Body of pancreas (tissue), 4 donors: ENCODE measurements around the gene TBC1D9. TPM values are rescaled to one million over a fixed set of nuclear protein-coding genes. Genes with fewer than 3 reads are reported as not detected.

ENCODE experiments used
- ATAC-seq: fragments of 150-250 bp; one replicate; pipeline ENCODE4 v1.9.1; 2016
- DNase-seq, 4 donors: peaks; one replicate each; pipeline ENCODE4 v3.0.0-alpha.2; 2019
- H3K27ac ChIP-seq, 4 donors: fragments of 200-600 bp; sonication (generic); 1 replicate in 3 of 4; 2 replicates in 1 of 4; pipeline versions ENCODE4 v1.5.1 to v1.6.1; 2016 to 2019; ENCODE audit warnings: mild to moderate bottlenecking in 1 of 4, mixed read lengths in 1 of 4, moderate library complexity in 1 of 4
- H3K27me3 ChIP-seq, 2 donors: fragments of 200-600 bp; sonication (generic); one replicate each; pipeline ENCODE4 v1.6.0; 2016; ENCODE audit warnings: mild to moderate bottlenecking in 1 of 2
- H3K36me3 ChIP-seq, 2 donors: fragments of 200-600 bp; sonication (generic); replicated peaks in 1 of 2; 2 replicates each; pipeline ENCODE4 v1.5.1; 2016; ENCODE audit warnings: low read depth in 2 of 2; ENCODE audit not compliant: insufficient read depth in 1 of 2
- H3K4me1 ChIP-seq: fragments of 200-600 bp; sonication (generic); one replicate; pipeline ENCODE4 v1.6.0; 2016
- H3K4me3 ChIP-seq, 2 donors: fragments of 200-600 bp; sonication (generic); 1 replicate in 1 of 2; 2 replicates in 1 of 2; pipeline ENCODE4 v1.5.1; 2016 to 2019
- H3K9me3 ChIP-seq, 3 donors: fragments of 200-600 bp; sonication (generic); 1 replicate in 2 of 3; 2 replicates in 1 of 3; pipeline ENCODE4 v1.5.1; 2016
- POLR2A ChIP-seq, 3 donors: fragments of 450-650 bp; IDR thresholded peaks; one replicate each; pipeline ENCODE4 v1.6.1; 2016; ENCODE audit warnings: antibody characterized with exemption in 3 of 3, mild to moderate bottlenecking in 2 of 3
- WGBS, 2 donors: methylation state at CpG; one replicate each; pipeline ENCODE4 v1.1.5; 2017; 5-methylcytosine and 5-hydroxymethylcytosine counted together
- intact Hi-C: fragments of 100-400 bp; cut with DNase I; formaldehyde crosslinking; loops from one replicate; pipeline ENCODE4 v1.15.1; 2023
- total RNA-seq, 2 donors: library from RNA; depleted of rRNA; stranded (reverse); fragments of >200 nt; gene quantifications; one replicate each; pipeline ENCODE4 v1.1.0, GENCODE V29; 2016
- TF ChIP-seq, protein P1 (sequence below), 7 experiments: fragments of 450-650 bp in 4 of 7; fragments of 200-600 bp in 3 of 7; sonication (generic) in 3 of 7; IDR thresholded peaks; one replicate each; pipeline ENCODE4 v1.5.1; 2016 to 2019; ENCODE audit warnings: antibody characterized with exemption in 7 of 7

The TBC1D9 gene
- total RNA-seq, 2 donors from 2014 or later, result 11.2 to 13.5 TPM

DNA sequence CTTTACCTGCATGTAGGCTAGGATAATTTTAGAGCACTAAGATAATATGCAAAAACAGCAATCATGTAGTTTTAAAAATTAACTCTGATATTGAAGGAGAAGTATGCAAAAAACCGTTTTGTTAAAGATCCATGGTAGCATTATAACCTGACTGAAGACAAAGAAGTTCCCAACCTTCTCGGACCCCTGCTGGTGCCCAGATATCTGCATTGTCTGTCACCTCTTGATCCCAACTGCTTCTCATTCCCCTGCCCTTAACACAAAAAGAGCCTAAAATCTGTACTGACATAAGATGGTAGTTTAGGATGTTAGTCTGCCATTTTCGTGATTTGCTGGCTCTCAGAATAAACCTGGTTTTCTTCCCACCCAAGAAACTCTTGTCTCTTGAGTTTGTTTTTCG, 125.9 kb downstream of the TBC1D9 start:
- H3K27ac ChIP-seq, result no peak overlapping the region
- H3K36me3 ChIP-seq, result peaks cover 0 to 14% of the 10 kb centered on the region in 2 donors
- H3K4me3 ChIP-seq, result no peak overlapping the region
- H3K27me3 ChIP-seq, result no peaks in the 10 kb centered on the region
- TF ChIP-seq, protein P1, sequence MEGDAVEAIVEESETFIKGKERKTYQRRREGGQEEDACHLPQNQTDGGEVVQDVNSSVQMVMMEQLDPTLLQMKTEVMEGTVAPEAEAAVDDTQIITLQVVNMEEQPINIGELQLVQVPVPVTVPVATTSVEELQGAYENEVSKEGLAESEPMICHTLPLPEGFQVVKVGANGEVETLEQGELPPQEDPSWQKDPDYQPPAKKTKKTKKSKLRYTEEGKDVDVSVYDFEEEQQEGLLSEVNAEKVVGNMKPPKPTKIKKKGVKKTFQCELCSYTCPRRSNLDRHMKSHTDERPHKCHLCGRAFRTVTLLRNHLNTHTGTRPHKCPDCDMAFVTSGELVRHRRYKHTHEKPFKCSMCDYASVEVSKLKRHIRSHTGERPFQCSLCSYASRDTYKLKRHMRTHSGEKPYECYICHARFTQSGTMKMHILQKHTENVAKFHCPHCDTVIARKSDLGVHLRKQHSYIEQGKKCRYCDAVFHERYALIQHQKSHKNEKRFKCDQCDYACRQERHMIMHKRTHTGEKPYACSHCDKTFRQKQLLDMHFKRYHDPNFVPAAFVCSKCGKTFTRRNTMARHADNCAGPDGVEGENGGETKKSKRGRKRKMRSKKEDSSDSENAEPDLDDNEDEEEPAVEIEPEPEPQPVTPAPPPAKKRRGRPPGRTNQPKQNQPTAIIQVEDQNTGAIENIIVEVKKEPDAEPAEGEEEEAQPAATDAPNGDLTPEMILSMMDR (IDR thresholded peaks at IDR 0.05), result no peak
- TF ChIP-seq POLR2A (IDR thresholded peaks at IDR 0.05), result no peak
- DNase-seq, result no peak
- WGBS, 2 donors, result 58 to 65% methylated on average over 4 of the region's 4 CpGs
- no peaks in the 10 kb centered on the region for H3K9me3 ChIP-seq
- peaks cover 6% of the 10 kb centered on the region for H3K4me1 ChIP-seq
- intact Hi-C loops, result no loop called here
- ATAC-seq, result no peak

DNA sequence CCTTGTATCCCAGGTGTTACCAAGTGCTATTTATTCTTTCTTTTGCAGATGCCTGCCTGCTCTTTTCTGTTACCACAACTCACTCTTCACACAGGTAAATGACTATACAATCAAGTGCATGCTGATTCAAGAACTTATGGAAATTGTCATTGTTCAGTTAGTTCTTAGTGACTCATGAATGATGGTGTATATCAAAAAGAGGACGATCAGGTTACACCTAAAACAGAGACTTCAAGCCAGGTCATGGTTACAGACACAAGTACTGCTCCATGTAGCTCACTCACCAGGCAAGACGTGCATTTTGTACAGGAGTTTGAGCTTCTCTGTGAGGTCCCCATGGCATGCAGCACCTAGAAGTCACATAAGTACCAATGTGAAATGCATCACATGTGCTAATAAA, 128.2 kb downstream of the TBC1D9 start:
- Histone ChIP-seq H3K4me3 (no peak overlapping the region), H3K27ac (no peak overlapping the region), H3K9me3 (no peaks in the 10 kb centered on the region), H3K4me1 (no peaks in the 10 kb centered on the region), H3K36me3 (peaks cover 11 to 18% of the 10 kb centered on the region in 2 donors), H3K27me3 (no peaks in the 10 kb centered on the region)
- ATAC-seq (no peak), DNase-seq (no peak)
- WGBS, 2 donors, result 78 to 79% methylated on average over 2 of the region's 2 CpGs
- TF ChIP-seq POLR2A (IDR thresholded peaks at IDR 0.05), result no peak
- TF ChIP-seq, protein P1 (IDR thresholded peaks at IDR 0.05), result no peak
- intact Hi-C loops, result no loop called here

DNA sequence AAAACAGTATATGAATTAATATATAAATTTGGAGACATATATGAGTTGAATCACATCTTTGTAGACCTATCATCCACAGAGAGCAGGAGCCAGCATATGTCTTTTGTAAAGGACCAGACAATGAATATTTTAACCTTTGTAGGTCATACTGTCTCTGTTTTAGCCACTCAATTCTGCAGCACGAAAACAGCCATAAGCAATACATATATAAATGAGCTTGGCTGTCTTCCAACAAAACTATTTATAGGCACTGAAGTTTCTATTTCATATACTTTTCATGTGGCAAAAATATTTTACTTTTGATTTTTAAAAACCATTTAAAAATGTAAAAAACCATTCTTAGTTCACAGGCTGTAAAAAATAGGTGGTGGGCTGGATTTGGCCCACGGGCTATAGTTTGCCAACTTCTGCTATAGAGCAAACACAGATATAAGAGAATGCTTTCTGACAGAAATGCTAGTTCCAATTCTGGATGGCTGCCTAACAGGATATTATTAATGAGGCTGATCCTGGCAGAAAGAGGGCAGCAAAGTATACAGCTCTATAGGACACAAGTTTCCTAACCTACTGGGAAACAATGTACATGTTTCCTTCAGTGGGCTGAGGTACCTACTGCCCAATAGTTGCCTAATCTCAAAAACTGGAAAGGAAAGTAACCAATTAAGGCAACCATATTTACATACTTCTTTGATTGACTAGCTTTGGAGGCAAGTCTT, 129.4 kb downstream of the TBC1D9 start:
- no peaks in the 10 kb centered on the region for H3K4me1 ChIP-seq
- no peak overlapping the region for H3K27ac ChIP-seq
- peaks cover 11 to 24% of the 10 kb centered on the region in 2 donors for H3K36me3 ChIP-seq
- no peak for TF ChIP-seq POLR2A (IDR thresholded peaks at IDR 0.05)
- TF ChIP-seq, protein P1 (IDR thresholded peaks at IDR 0.05), result peak in 1 of 7 experiments; percentile 23
- no peak overlapping the region for H3K4me3 ChIP-seq
- no peaks in the 10 kb centered on the region for H3K27me3 ChIP-seq
- no peak for ATAC-seq
- no peak for DNase-seq
- WGBS, 2 donors, result 64 to 66% methylated on average over 2 of the region's 2 CpGs
- intact Hi-C loops, result no loop called here
- no peaks in the 10 kb centered on the region for H3K9me3 ChIP-seq

GRCh38 chr4:140622333-140622958, 133.7 kb downstream of the TBC1D9 start:
- DNase-seq, result no peak
- intact Hi-C loops, result no loop called here
- no peaks in the 10 kb centered on the region for H3K27me3 ChIP-seq
- 88 to 100% methylated on average over 7 to 32 of the region's 33 CpGs for WGBS, 2 donors
- no peaks in the 10 kb centered on the region for H3K9me3 ChIP-seq
- ATAC-seq, result no peak
- H3K4me3 ChIP-seq, result no peak overlapping the region
- peaks cover 11 to 22% of the 10 kb centered on the region in 2 donors for H3K36me3 ChIP-seq
- TF ChIP-seq POLR2A (IDR thresholded peaks at IDR 0.05), result no peak
- TF ChIP-seq, protein P1 (IDR thresholded peaks at IDR 0.05), result no peak
- H3K27ac ChIP-seq, result no peak overlapping the region
- H3K4me1 ChIP-seq, result no peaks in the 10 kb centered on the region
